Heart left ventricle (tissue), 16 donors: ENCODE data around the gene GALM. TPM values are rescaled to one million over a fixed set of nuclear protein-coding genes. Genes with fewer than 3 reads are reported as not detected.

Source experiments
- ATAC-seq, 4 donors: fragments of 200-7000 bp; cut with Tn5 transposase; one replicate each; pipeline ENCODE4 v1.9.1; 2020 to 2022; ENCODE audit warnings: moderate library complexity in 4 of 4, mild to moderate bottlenecking in 3 of 4, moderate number of reproducible peaks in 1 of 4
- DNase-seq, 5 donors: peaks; one replicate each; pipeline ENCODE4 v3.0.0-alpha.2; 2020
- H3K27ac ChIP-seq, 12 donors: fragments of 200-600 bp; sonication (generic) in 4 of 12; one replicate each; pipeline versions ENCODE4 v1.5.0 to v1.8.0; 2016 to 2022; ENCODE audit warnings: mild to moderate bottlenecking in 2 of 12
- H3K27me3 ChIP-seq, 9 donors: fragments of 200-600 bp; sonication (generic) in 2 of 9; one replicate each; pipeline versions ENCODE4 v1.5.1 to v1.8.0; 2016 to 2022; ENCODE audit warnings: mild to moderate bottlenecking in 3 of 9
- H3K36me3 ChIP-seq, 9 donors: fragments of 200-600 bp; sonication (generic) in 2 of 9; one replicate each; pipeline versions ENCODE4 v1.5.0 to v1.8.0; 2018 to 2022; ENCODE audit warnings: mild to moderate bottlenecking in 2 of 9
- H3K4me1 ChIP-seq, 12 donors: fragments of 200-600 bp; sonication (generic) in 4 of 12; one replicate each; pipeline versions ENCODE4 v1.5.0 to v1.8.0; 2016 to 2022; ENCODE audit warnings: mild to moderate bottlenecking in 3 of 12
- H3K4me3 ChIP-seq, 12 donors: fragments of 200-600 bp; sonication (generic) in 4 of 12; one replicate each; pipeline versions ENCODE4 v1.5.0 to v1.8.0; 2017 to 2022; ENCODE audit warnings: mild to moderate bottlenecking in 9 of 12, moderate library complexity in 4 of 12
- H3K9me3 ChIP-seq, 12 donors: fragments of 200-600 bp; sonication (generic) in 4 of 12; one replicate each; pipeline versions ENCODE4 v1.5.0 to v1.8.0; 2016 to 2022; ENCODE audit warnings: mild to moderate bottlenecking in 1 of 12
- POLR2A ChIP-seq, 2 donors: fragments of 450-650 bp; IDR thresholded peaks; one replicate each; pipeline ENCODE4 v1.6.1; 2017; ENCODE audit warnings: antibody characterized with exemption in 2 of 2, mild to moderate bottlenecking in 2 of 2, moderate library complexity in 2 of 2
- WGBS, 4 donors: extraction: QIAGEN DNeasy Blood & Tissue Kit in 2 of 4; methylation state at CpG; one replicate each; pipeline versions ENCODE4 v1.1.5 to v1.1.7; 2013 to 2018; 5-methylcytosine and 5-hydroxymethylcytosine counted together
- intact Hi-C, 10 donors: fragments of 100-400 bp; cut with DNase I; formaldehyde crosslinking; loops; one replicate each; pipeline versions ENCODE4 v1.11.1 to v1.14.2; 2022
- polyA plus RNA-seq, 2 donors: library from polyadenylated mRNA; stranded (reverse); fragments of 200-250 nt; gene quantifications; one replicate each; pipeline ENCODE4 v1.2.3, GENCODE V29; 2013
- total RNA-seq, 9 donors: library from RNA; depleted of rRNA in 2 of 9; stranded (reverse); fragments of >200 nt in 2 of 9; fragmentation: NEBNext Ultra II Directional in 3 of 9; extraction: Animal tissue kit (Norgen Biotek cat#: 25700) in 3 of 9; gene quantifications; one replicate each; pipeline versions ENCODE4 v1.1.0 to v1.2.4, GENCODE V29; 2016 to 2023
- TF ChIP-seq, protein P1 (sequence below), 12 donors: fragments of 200-600 bp; sonication (generic) in 4 of 12; IDR thresholded peaks; one replicate each; pipeline versions ENCODE4 v1.5.0 to v1.8.0; 2018 to 2022; ENCODE audit warnings: antibody characterized with exemption in 12 of 12, mild to moderate bottlenecking in 5 of 12
- donor health status: ischemic (EF 13 %, LVEDD 7.1; RV severe dilation, severe dysfunction).
- donor health status: healthy with polysubstance abuse.
- donor health status: DM: no; HTN: yes; CAD: no.
- donor health status: DM: no; HTN: no; CAD: no.
- donor health status: ischemic (EF 25% LVEDD 6.9; RV normal size, moderate dysfunction).
- donor health status: ischemic (EF 25% LVEDD 5.7; RV mildly dilated, moderate dysfunction).
- donor health status: healthy.
- donor health status: DM: yes; HTN: yes; CAD: no.
- donor health status: ischemic (EF 35%, LVEDD 5.7; RV mildly dilated, moderate dysfunction).
- donor health status: nonischemic (EF 11% LVEDD 7.7; RV severe dilation, severe dysfunction).
- donor health status: DM: yes; HTN: yes; CAD: no.
- donor health status: PGD.
- donor health status: ischemic (EF 29% LVEDD 5.4; RV normal size, mild dysfunction).
- donor health status: nonischemic (EF 23%, LVEDD 6.1; RV moderate dilation, normal function).

GALM gene
- total and polyA plus RNA-seq, 11 donors = 6.3 to 25.3 (median 11.9) TPM

DNA sequence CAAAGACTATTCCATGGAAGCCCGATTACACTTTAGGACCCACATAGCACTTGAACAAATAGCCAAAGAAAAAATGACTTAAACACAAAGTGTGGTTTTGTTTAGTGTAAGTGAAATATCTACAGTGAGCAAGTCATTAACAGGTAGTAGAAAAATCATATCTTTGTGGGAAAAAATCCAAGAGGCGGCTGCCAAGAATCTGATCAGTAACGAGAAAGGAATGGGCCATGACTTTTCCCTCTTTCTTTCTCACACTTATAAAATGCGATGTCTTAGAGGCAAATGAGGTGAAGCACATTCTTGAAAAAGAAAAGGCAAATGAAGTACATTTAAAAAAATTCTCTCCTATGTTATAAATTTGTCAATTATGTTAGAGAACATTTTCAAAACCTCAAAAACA is 99.2 kb downstream of the GALM start:
- no peak for ATAC-seq

DNA sequence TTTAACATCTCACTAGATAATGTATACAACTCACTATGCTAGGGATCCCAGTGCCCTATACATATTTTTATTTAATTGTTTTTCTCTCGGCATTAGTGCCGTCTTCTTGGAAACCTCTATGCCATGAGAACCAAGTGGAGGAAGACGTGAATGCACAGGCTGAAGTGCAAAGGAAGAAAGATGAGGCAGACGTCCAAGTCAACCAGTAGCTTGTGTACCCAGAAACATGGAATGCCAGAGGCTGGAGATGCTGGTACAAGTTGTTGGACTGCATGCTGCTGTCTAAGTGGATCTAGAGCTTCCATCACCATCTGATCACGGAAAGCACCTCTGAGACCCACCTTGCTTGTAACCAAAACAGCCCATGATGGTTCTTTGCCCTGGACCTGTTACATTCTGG is 99.6 kb downstream of the GALM start:
- no peak for DNase-seq
- no peaks in the 10 kb centered on the region for H3K4me1 ChIP-seq
- no peak for TF ChIP-seq POLR2A (IDR thresholded peaks at IDR 0.05)
- TF ChIP-seq, protein P1, sequence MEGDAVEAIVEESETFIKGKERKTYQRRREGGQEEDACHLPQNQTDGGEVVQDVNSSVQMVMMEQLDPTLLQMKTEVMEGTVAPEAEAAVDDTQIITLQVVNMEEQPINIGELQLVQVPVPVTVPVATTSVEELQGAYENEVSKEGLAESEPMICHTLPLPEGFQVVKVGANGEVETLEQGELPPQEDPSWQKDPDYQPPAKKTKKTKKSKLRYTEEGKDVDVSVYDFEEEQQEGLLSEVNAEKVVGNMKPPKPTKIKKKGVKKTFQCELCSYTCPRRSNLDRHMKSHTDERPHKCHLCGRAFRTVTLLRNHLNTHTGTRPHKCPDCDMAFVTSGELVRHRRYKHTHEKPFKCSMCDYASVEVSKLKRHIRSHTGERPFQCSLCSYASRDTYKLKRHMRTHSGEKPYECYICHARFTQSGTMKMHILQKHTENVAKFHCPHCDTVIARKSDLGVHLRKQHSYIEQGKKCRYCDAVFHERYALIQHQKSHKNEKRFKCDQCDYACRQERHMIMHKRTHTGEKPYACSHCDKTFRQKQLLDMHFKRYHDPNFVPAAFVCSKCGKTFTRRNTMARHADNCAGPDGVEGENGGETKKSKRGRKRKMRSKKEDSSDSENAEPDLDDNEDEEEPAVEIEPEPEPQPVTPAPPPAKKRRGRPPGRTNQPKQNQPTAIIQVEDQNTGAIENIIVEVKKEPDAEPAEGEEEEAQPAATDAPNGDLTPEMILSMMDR (IDR thresholded peaks at IDR 0.05) = no peak
- intact Hi-C loops = no loop called here
- H3K27me3 ChIP-seq = no peaks in the 10 kb centered on the region
- no peaks in the 10 kb centered on the region for H3K36me3 ChIP-seq
- no peak for ATAC-seq
- H3K9me3 ChIP-seq = no peaks in the 10 kb centered on the region
- WGBS, 4 donors = 88 to 93% (median 90%) methylated on average over 5 of the region's 5 CpGs
- no peak overlapping the region for H3K27ac ChIP-seq
- H3K4me3 ChIP-seq = no peak overlapping the region

More for the DNA sequence above, 99.2 kb downstream of the GALM start:
- intact Hi-C loops = no loop called here
- no peaks in the 10 kb centered on the region for H3K4me1 ChIP-seq
- no peaks in the 10 kb centered on the region for H3K36me3 ChIP-seq
- H3K4me3 ChIP-seq = no peak overlapping the region
- no peak for DNase-seq
- 69 to 74% (median 73%) methylated on average over 4 of the region's 4 CpGs for WGBS, 4 donors
- H3K27me3 ChIP-seq = no peaks in the 10 kb centered on the region
- no peak overlapping the region for H3K27ac ChIP-seq
- TF ChIP-seq POLR2A (IDR thresholded peaks at IDR 0.05) = no peak
- TF ChIP-seq, protein P1 (IDR thresholded peaks at IDR 0.05) = no peak
- no peaks in the 10 kb centered on the region for H3K9me3 ChIP-seq

GRCh38 chr2:38771632-38772031 is 105.7 kb downstream of the GALM start:
- ATAC-seq = no peak

DNA sequence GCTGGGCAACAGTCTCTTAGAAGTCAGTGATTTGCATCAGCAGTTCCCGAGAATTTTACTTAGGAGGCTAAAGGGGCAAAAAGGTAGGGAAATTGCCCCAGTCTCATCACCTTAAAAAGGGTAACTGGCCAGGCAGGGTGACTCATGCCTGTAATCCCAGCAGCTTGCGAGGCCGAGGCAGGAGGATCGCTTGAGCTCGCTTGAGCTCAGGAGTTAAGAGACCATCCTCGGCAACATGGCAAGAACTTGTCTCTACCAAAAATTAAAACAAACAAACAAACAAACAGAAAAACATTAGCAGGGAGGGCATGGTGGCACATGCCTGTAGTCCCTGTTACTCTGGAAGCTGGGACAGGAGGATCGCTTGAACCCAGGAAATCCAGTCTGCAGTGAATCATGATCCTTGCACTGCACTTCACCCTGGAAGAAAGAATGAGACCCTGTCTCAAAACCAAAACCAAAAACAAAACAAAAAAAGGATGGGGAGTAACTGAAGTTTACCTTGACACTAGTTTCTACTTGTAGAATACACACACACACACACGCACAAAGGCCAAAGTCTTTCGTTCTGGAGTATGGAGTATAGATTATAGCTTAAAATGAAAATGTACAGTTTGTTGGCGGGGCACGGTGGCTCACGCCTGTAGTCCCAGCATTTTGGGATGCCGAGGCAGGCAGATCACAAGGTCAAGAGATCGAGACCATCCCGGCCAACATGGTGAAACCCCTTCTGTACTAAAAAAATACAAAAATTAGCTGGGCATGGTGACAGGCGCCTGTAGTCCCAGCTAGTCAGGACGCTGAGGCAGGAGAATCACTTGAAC is 109.4 kb downstream of the GALM start:
- Histone ChIP-seq H3K27ac (no peak overlapping the region), H3K4me3 (no peak overlapping the region), H3K4me1 (peaks cover 0 to 15% (median 7%) of the 10 kb centered on the region in 12 donors), H3K9me3 (no peaks in the 10 kb centered on the region), H3K27me3 (no peaks in the 10 kb centered on the region), H3K36me3 (peaks cover 0 to 4% (median 0%) of the 10 kb centered on the region in 9 donors)
- 87 to 90% (median 88%) methylated on average over 17 of the region's 17 CpGs for WGBS, 4 donors
- ATAC-seq = no peak
- TF ChIP-seq, protein P1 (IDR thresholded peaks at IDR 0.05) = no peak
- no peak for TF ChIP-seq POLR2A (IDR thresholded peaks at IDR 0.05)
- no peak for DNase-seq
- intact Hi-C loops = no loop called here

More at GRCh38 chr2:38771632-38772031, 105.7 kb downstream of the GALM start:
- no peaks in the 10 kb centered on the region for H3K36me3 ChIP-seq
- no peak for TF ChIP-seq POLR2A (IDR thresholded peaks at IDR 0.05)
- TF ChIP-seq, protein P1 (IDR thresholded peaks at IDR 0.05) = no peak
- no peak for DNase-seq
- no peaks in the 10 kb centered on the region for H3K9me3 ChIP-seq
- intact Hi-C loops = no loop called here
- H3K4me3 ChIP-seq = no peak overlapping the region
- H3K4me1 ChIP-seq = no peaks in the 10 kb centered on the region
- H3K27me3 ChIP-seq = no peaks in the 10 kb centered on the region
- no peak overlapping the region for H3K27ac ChIP-seq
- 66 to 71% (median 69%) methylated on average over 5 of the region's 5 CpGs for WGBS, 4 donors
